Esophagus muscularis mucosa (tissue), 4 donors: Measurements from ENCODE around the gene CAMK1D. TPM values are rescaled to one million over a fixed set of nuclear protein-coding genes. Genes with fewer than 3 reads are reported as not detected.

Experiments used
- DNase-seq: peaks from one replicate; pipeline ENCODE4 v3.0.0-alpha.2; 2017; ENCODE audit errors: extremely low spot score
- H3K27ac ChIP-seq, 4 donors: fragments of 200-600 bp; sonication (generic); replicated peaks in 1 of 4; 1 replicate in 3 of 4; 2 replicates in 1 of 4; pipeline ENCODE4 v1.5.1; 2016 to 2019; ENCODE audit warnings: mild to moderate bottlenecking in 1 of 4
- H3K27me3 ChIP-seq, 4 donors: fragments of 200-600 bp; sonication (generic); one replicate each; pipeline versions ENCODE4 v1.5.1 to v1.6.0; 2016 to 2019
- H3K36me3 ChIP-seq, 4 donors: fragments of 200-600 bp; sonication (generic); one replicate each; pipeline ENCODE4 v1.5.1; 2016 to 2019
- H3K4me1 ChIP-seq, 4 donors: fragments of 200-600 bp; sonication (generic); one replicate each; pipeline ENCODE4 v1.5.1; 2016 to 2019
- H3K4me3 ChIP-seq, 4 donors: fragments of 200-600 bp; sonication (generic); 1 replicate in 2 of 4; 2 replicates in 2 of 4; pipeline ENCODE4 v1.5.1; 2016 to 2019; ENCODE audit warnings: mild to moderate bottlenecking in 4 of 4, moderate library complexity in 1 of 4
- H3K9me3 ChIP-seq, 4 donors: fragments of 200-600 bp; sonication (generic); 1 replicate in 3 of 4; 2 replicates in 1 of 4; pipeline ENCODE4 v1.5.1; 2016 to 2019
- EP300 ChIP-seq: sonication (generic); formaldehyde crosslinking; IDR thresholded peaks from one replicate; pipeline ENCODE4 v1.6.1; 2017; ENCODE audit warnings: antibody characterized with exemption
- POLR2A ChIP-seq: fragments of 450-650 bp; IDR thresholded peaks from one replicate; pipeline ENCODE4 v1.6.1; 2017; ENCODE audit warnings: antibody characterized with exemption, moderate library complexity, mild to moderate bottlenecking, low read depth
- POLR2AphosphoS5 ChIP-seq, 2 donors: sonication (generic); formaldehyde crosslinking; IDR thresholded peaks; one replicate each; pipeline ENCODE4 v1.6.1; 2017; ENCODE audit warnings: antibody characterized with exemption in 2 of 2
- WGBS: methylation state at CpG from one replicate; pipeline ENCODE4 v1.1.5; 2018; 5-methylcytosine and 5-hydroxymethylcytosine counted together
- intact Hi-C: fragments of 100-400 bp; cut with DNase I; formaldehyde crosslinking; loops from one replicate; pipeline ENCODE4 v1.15.1; 2023
- total RNA-seq, 4 donors: library from RNA; depleted of rRNA; stranded (reverse); fragments of >200 nt; gene quantifications; one replicate each; pipeline versions ENCODE4 v1.1.0 to v1.2.1, GENCODE V29; 2016
- TF ChIP-seq, protein P1 (sequence below), 3 experiments: fragments of 200-600 bp in 2 of 3; fragments of 450-650 bp in 1 of 3; sonication (generic) in 2 of 3; IDR thresholded peaks; one replicate each; pipeline ENCODE4 v1.5.1; 2017 to 2019; ENCODE audit warnings: antibody characterized with exemption in 3 of 3, mild to moderate bottlenecking in 2 of 3, moderate library complexity in 1 of 3

CAMK1D gene
- total RNA-seq, 4 donors from 2014 or later: 8.4 to 15.4 (median 11.3) TPM

DNA sequence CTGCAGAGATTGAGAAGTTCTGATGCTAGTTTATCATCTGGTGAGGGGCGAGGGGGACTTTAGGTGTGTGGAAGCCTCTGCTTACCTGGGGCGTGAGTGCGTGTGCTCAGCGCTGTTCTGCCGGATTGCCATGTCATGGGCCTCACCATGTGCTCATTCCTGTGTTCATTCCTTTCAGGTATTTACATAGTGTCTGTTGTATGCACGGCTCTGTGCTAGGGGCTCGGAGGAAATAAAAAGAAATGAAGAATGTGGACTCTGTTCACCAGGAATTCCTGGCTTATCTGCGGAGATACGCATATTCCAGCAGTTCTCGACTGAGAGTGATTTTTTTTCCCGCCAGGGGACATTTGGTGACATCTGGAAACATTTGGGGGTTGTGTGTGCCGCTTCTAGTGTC is 152.0 kb downstream of the CAMK1D start:
- no peak for TF ChIP-seq EP300
- no peak for TF ChIP-seq POLR2A
- no peak for TF ChIP-seq POLR2AphosphoS5 (IDR thresholded peaks at IDR 0.05)
- TF ChIP-seq, protein P1, sequence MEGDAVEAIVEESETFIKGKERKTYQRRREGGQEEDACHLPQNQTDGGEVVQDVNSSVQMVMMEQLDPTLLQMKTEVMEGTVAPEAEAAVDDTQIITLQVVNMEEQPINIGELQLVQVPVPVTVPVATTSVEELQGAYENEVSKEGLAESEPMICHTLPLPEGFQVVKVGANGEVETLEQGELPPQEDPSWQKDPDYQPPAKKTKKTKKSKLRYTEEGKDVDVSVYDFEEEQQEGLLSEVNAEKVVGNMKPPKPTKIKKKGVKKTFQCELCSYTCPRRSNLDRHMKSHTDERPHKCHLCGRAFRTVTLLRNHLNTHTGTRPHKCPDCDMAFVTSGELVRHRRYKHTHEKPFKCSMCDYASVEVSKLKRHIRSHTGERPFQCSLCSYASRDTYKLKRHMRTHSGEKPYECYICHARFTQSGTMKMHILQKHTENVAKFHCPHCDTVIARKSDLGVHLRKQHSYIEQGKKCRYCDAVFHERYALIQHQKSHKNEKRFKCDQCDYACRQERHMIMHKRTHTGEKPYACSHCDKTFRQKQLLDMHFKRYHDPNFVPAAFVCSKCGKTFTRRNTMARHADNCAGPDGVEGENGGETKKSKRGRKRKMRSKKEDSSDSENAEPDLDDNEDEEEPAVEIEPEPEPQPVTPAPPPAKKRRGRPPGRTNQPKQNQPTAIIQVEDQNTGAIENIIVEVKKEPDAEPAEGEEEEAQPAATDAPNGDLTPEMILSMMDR (IDR thresholded peaks at IDR 0.05): no peak
- Histone ChIP-seq H3K27me3 (no peaks in the 10 kb centered on the region), H3K36me3 (no peaks in the 10 kb centered on the region), H3K27ac (no peak overlapping the region), H3K4me1 (peaks cover 22 to 39% (median 35%) of the 10 kb centered on the region in 4 donors), H3K9me3 (no peaks in the 10 kb centered on the region), H3K4me3 (no peak overlapping the region)
- intact Hi-C loops: no loop called here
- 80% methylated on average over 12 of the region's 12 CpGs for WGBS
- no peak for DNase-seq

DNA sequence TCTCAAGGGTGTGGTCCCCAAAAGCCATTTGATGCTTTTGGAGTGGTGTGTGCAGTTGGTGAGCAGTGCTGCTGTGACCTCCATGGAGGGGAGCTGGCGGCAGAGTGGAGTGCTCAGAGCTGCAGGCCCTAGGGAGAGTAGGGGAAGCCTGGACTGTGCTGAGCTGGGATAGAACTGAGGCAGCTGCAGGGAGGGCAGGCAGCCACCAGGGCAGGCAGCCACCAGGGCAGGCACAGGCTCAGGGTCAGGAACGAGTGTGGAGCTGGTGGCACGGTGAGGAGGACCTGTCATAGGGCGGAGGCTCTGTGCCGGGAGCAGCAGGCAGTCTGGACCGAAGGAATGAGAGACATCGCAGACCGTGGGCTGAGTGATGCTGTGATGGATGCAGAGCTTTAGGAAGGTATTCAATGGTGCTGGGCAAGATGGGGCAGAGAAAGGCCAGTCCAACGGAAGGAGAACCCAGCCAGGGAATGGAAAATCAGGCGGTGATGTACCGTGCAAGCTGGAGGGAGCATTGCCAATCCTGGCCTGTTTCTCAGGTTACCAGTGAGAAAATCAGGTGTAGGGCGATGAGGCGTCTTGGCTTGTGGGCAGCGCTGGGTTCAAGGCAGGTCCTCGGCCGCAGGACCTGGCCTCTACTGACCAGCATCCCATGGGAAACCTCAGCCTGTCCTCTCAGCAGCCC is 152.6 kb downstream of the CAMK1D start:
- intact Hi-C loops: no loop called here
- H3K27ac ChIP-seq: no peak overlapping the region
- no peak for DNase-seq

DNA sequence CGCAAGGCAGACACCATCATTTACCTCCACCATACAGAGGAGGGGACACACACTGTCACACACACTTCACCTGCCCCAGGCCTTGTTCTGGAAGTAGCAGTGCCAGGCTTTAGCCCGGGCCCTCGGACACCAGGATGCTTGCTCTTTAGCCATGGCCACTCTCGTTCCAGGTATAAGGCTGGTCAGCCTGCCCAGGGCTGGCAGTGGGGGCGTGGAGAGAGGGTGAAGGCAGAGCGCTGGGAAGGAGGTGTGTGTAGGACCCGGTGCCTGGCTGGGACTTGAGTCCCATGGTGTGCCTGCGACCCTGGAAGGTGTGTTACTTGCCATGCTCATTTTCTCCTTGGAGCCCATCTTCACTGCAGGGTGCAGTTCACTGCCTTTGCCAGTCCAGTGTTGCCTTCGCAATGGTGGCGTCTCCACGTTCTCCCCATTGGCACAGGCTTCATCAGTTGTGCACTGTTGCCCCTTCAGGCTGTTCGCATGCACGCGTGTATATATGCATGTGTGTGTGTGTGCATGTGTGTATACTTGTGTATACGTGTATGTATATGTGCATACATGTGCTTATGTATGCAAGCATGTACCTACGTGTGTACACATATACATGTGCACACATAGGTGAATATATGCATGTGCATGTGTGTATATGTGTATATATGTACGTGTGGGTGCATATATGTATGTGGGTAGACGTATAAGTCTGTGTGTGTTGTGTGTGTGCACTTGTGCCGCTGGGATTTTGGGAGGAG is 153.4 kb downstream of the CAMK1D start:
- DNase-seq: no peak

More for the DNA sequence above, 152.6 kb downstream of the CAMK1D start:
- WGBS: 87% methylated on average over 15 of the region's 16 CpGs
- no peaks in the 10 kb centered on the region for H3K27me3 ChIP-seq
- H3K9me3 ChIP-seq: no peaks in the 10 kb centered on the region
- peaks cover 22 to 39% (median 35%) of the 10 kb centered on the region in 4 donors for H3K4me1 ChIP-seq
- H3K4me3 ChIP-seq: no peak overlapping the region
- no peaks in the 10 kb centered on the region for H3K36me3 ChIP-seq
- TF ChIP-seq, protein P1 (IDR thresholded peaks at IDR 0.05): no peak
- TF ChIP-seq POLR2AphosphoS5 (IDR thresholded peaks at IDR 0.05): no peak
- no peak for TF ChIP-seq POLR2A
- TF ChIP-seq EP300: no peak

DNA sequence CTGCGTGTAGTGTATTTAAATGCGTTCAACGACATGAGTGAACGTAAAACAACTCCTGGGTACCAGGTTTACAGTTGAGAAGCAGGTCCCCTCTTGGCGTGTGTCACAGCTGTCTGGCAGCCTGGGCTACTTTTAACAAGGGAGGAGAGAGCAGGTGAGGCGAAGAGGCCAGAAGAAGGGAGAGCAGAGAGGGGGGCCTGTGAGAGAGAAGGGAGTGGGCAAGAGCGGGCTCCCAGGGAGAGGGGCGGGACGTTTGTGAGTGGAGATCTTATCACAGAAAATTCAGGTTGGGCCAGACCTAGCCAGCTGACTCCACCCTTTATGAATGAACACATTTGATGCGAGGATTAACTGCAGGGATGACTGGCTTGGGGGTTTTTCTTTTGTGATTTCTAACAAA is 154.0 kb downstream of the CAMK1D start:
- no peak overlapping the region for H3K27ac ChIP-seq
- no peak overlapping the region for H3K4me3 ChIP-seq
- no peak for DNase-seq
- 90% methylated on average over 10 of the region's 10 CpGs for WGBS
- no peaks in the 10 kb centered on the region for H3K9me3 ChIP-seq
- H3K36me3 ChIP-seq: no peaks in the 10 kb centered on the region
- TF ChIP-seq, protein P1 (IDR thresholded peaks at IDR 0.05): no peak
- TF ChIP-seq POLR2A: no peak
- no peak for TF ChIP-seq POLR2AphosphoS5 (IDR thresholded peaks at IDR 0.05)
- no peak for TF ChIP-seq EP300
- H3K27me3 ChIP-seq: no peaks in the 10 kb centered on the region
- intact Hi-C loops: no loop called here
- H3K4me1 ChIP-seq: peaks cover 22 to 37% (median 35%) of the 10 kb centered on the region in 4 donors

More for the DNA sequence above, 153.4 kb downstream of the CAMK1D start:
- peaks cover 22 to 39% (median 35%) of the 10 kb centered on the region in 4 donors for H3K4me1 ChIP-seq
- intact Hi-C loops: no loop called here
- WGBS: 93% methylated on average over 14 of the region's 19 CpGs
- H3K4me3 ChIP-seq: no peak overlapping the region
- no peaks in the 10 kb centered on the region for H3K9me3 ChIP-seq
- H3K36me3 ChIP-seq: no peaks in the 10 kb centered on the region
- H3K27me3 ChIP-seq: no peaks in the 10 kb centered on the region
- H3K27ac ChIP-seq: no peak overlapping the region
- TF ChIP-seq EP300: no peak
- TF ChIP-seq, protein P1 (IDR thresholded peaks at IDR 0.05): no peak
- TF ChIP-seq POLR2A: no peak
- no peak for TF ChIP-seq POLR2AphosphoS5 (IDR thresholded peaks at IDR 0.05)
